Measurements from ENCODE around the gene TOR1AIP1.

GRCh38 chr1:179911812-179912211 lies 29.7 kb downstream of the TOR1AIP1 start:
- no peak for TF ChIP-seq EZH2phosphoT487 (IDR thresholded peaks at IDR 0.05; ENCODE audit: borderline replicate concordance, low read length)
- TF ChIP-seq CTCF (conservative IDR thresholded peaks at IDR 0.05; ENCODE audit: low read depth, low read length), result no peak
